Astrocyte of the cerebellum (primary cell): ENCODE measurements around the gene LMBR1.

Source experiments
- DNase-seq: peaks from one replicate; pipeline ENCODE4 v3.0.0-alpha.2; 2011; ENCODE audit warnings: low read depth
- H3K4me3 ChIP-seq: 2 replicates; pipeline ENCODE4 v1.5.1; 2011; ENCODE audit warnings: mild to moderate bottlenecking, low read depth, low read length, moderate library complexity
- in situ Hi-C: cut with HindIII; loops from 2 replicates; pipeline ENCODE4 v1.10.0; 2017; ENCODE audit warnings: low sequenced_read_pairs
- TF ChIP-seq, protein P1 (sequence below): IDR thresholded peaks from 2 replicates; pipeline ENCODE4 v1.5.1; 2012; ENCODE audit warnings: low read length, low read depth, moderate library complexity, mild to moderate bottlenecking; ENCODE audit errors: missing control alignments

LMBR1 gene

GRCh38 chr7:156751319-156751718 is 141.7 kb downstream of the LMBR1 start:
- TF ChIP-seq, protein P1, sequence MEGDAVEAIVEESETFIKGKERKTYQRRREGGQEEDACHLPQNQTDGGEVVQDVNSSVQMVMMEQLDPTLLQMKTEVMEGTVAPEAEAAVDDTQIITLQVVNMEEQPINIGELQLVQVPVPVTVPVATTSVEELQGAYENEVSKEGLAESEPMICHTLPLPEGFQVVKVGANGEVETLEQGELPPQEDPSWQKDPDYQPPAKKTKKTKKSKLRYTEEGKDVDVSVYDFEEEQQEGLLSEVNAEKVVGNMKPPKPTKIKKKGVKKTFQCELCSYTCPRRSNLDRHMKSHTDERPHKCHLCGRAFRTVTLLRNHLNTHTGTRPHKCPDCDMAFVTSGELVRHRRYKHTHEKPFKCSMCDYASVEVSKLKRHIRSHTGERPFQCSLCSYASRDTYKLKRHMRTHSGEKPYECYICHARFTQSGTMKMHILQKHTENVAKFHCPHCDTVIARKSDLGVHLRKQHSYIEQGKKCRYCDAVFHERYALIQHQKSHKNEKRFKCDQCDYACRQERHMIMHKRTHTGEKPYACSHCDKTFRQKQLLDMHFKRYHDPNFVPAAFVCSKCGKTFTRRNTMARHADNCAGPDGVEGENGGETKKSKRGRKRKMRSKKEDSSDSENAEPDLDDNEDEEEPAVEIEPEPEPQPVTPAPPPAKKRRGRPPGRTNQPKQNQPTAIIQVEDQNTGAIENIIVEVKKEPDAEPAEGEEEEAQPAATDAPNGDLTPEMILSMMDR: no peak
- DNase-seq: peak; percentile 94
- in situ Hi-C loops: no loop called here
- H3K4me3 ChIP-seq: no peak overlapping the region

DNA sequence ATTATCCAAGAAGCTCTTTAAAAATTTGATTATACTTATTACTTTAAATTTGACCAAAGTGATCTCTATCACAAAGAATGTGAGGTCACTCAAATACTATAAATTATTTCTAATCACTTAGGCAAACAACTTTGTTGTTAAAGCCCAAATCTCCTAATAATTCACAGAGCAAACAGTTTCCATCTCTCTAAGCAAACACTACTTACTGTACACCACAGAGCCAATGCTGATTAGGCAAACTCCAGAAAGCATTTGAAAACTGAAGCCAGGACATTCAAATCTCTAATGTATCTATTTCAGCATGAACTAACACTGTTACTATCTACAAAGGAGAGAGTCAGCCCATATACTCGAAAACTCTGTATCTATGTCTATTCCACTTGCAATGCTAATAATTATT is 145.3 kb downstream of the LMBR1 start:
- in situ Hi-C loops: no loop called here
- no peak overlapping the region for H3K4me3 ChIP-seq
- DNase-seq: no peak
- TF ChIP-seq, protein P1: no peak

DNA sequence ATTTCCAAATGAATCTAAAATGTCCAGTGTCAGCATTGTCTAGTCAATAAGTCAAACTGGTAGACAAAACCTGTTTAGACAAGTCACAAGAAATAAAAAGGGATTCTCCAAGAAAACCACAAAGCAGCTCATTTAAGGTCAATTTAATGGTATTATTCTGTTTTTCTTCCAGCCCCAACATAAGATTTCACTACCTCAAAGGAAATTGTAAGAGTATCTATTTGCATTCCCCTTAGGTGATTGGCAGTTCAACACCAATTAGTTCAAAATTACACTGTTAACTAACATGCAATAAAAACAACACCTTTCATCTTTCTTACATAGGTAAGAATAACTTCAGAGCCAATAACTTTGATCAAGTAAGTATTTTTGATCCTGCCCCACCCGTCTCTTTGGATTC is 146.1 kb downstream of the LMBR1 start:
- H3K4me3 ChIP-seq: no peak overlapping the region
- in situ Hi-C loops: no loop called here
- TF ChIP-seq, protein P1: no peak
- DNase-seq: no peak

- no peak overlapping the region for H3K4me3 ChIP-seq
- DNase-seq: no peak
- in situ Hi-C loops: no loop called here
- TF ChIP-seq, protein P1: no peak
These were observed 153.4 kb downstream of the LMBR1 start for GRCh38 chr7:156739596-156739995.

GRCh38 chr7:156735851-156736250 is 157.1 kb downstream of the LMBR1 start:
- H3K4me3 ChIP-seq: no peak overlapping the region
- no peak for DNase-seq
- in situ Hi-C loops: no loop called here
- TF ChIP-seq, protein P1: no peak

DNA sequence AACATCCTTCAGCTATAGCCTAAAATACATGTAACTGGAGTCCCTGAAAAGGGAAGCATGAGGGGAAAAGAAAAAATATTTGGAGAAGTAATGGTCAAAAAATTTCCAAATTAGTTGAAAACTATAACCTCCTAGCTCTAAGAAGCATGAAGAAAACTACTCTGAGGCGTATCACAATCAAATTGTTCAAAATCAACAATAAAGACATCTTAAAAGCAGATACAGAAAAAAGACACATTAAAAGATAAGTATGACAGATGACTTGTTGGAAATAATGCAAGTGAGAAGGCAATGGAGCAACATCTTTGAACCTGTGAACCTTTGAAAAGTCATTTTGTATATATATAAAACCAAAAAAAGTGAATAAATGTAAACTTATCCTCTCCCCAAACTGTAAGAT is 159.3 kb downstream of the LMBR1 start:
- TF ChIP-seq, protein P1: no peak
- no peak overlapping the region for H3K4me3 ChIP-seq
- in situ Hi-C loops: no loop called here
- DNase-seq: no peak
